ENCODE results near the gene ARHGAP32.

Gene ARHGAP32

DNA sequence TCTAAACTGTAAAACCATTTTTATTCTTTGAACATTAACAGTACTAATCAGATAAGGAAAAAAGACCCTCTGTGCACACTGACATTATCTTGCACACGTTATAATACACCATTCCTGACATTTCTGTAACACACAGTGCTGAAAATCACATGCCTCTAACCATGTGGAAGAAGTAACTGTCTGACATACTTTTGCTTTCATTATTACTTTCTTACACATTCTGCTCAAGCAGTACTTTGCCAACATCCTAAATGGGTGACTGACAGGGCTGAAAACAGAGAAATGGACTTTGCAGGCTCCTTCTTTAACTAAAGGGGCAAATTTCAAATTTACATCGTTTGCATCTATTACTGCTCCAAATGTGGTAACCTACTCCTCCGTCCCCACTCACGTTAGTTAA, 226.6 kb downstream of the ARHGAP32 start:
- Histone ChIP-seq H3K9me3 (ENCODE audit: insufficient read depth, low read length) (no peaks in the 10 kb centered on the region), H3K79me2 (ENCODE audit: insufficient read depth, low read length) (no peaks in the 10 kb centered on the region), H3K4me3 (ENCODE audit: insufficient read depth, low read length, poor library complexity, severe bottlenecking) (no peak overlapping the region), H3K9me2 (replicated peaks; ENCODE audit: insufficient read depth, low read length) (no peaks in the 10 kb centered on the region), H3K36me3 (ENCODE audit: low read length) (no peaks in the 10 kb centered on the region), H2AFZ (ENCODE audit: low read depth, low read length, severe bottlenecking) (no peak overlapping the region), H4K20me1 (ENCODE audit: low read depth, low read length) (no peaks in the 10 kb centered on the region), H3K27me3 (ENCODE audit: low read length) (no peaks in the 10 kb centered on the region), H3K27ac (ENCODE audit: low read depth, low read length) (no peak overlapping the region), H3K9ac (ENCODE audit: low read length) (no peak overlapping the region), H3K4me2 (ENCODE audit: low read depth, low read length, poor library complexity, severe bottlenecking) (no peak overlapping the region), H3F3A (ENCODE audit: insufficient read depth) (no peaks in the 10 kb centered on the region)
- TF ChIP-seq, protein P1, sequence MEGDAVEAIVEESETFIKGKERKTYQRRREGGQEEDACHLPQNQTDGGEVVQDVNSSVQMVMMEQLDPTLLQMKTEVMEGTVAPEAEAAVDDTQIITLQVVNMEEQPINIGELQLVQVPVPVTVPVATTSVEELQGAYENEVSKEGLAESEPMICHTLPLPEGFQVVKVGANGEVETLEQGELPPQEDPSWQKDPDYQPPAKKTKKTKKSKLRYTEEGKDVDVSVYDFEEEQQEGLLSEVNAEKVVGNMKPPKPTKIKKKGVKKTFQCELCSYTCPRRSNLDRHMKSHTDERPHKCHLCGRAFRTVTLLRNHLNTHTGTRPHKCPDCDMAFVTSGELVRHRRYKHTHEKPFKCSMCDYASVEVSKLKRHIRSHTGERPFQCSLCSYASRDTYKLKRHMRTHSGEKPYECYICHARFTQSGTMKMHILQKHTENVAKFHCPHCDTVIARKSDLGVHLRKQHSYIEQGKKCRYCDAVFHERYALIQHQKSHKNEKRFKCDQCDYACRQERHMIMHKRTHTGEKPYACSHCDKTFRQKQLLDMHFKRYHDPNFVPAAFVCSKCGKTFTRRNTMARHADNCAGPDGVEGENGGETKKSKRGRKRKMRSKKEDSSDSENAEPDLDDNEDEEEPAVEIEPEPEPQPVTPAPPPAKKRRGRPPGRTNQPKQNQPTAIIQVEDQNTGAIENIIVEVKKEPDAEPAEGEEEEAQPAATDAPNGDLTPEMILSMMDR (IDR thresholded peaks at IDR 0.05; ENCODE audit: insufficient read depth, low read length, poor library complexity, severe bottlenecking): no peak
- TF ChIP-seq EZH2phosphoT487 (conservative IDR thresholded peaks at IDR 0.05; ENCODE audit: low read length): no peak

DNA sequence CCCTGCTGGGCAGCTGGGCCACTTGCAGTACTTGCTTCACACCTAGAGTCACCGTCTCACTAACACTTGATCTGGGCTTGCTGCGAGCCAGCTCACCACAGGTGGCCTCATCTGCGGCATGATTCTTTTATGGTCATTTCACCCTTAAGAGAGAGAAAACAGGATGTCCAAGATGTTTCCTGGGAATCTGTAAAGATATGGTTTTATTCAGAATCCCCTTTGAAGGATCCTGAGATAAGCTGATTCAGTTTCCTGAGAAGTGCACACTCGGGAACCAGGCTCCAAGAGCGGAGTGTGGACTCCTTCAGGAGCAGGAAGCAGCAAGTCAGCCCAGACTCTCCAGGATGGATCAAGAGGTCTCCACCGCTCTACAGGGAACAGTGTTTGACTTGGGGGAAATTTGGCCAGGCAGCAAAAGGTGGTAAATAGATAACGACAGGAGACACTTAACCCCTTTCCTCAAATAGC, 227.6 kb downstream of the ARHGAP32 start:
- Histone ChIP-seq H3K9ac (ENCODE audit: low read length) (no peak overlapping the region), H3K9me3 (ENCODE audit: insufficient read depth, low read length) (no peaks in the 10 kb centered on the region), H3K4me2 (ENCODE audit: low read depth, low read length, poor library complexity, severe bottlenecking) (no peak overlapping the region), H3K27me3 (ENCODE audit: low read length) (no peaks in the 10 kb centered on the region), H3F3A (ENCODE audit: insufficient read depth) (no peaks in the 10 kb centered on the region), H3K9me2 (replicated peaks; ENCODE audit: insufficient read depth, low read length) (no peaks in the 10 kb centered on the region), H4K20me1 (ENCODE audit: low read depth, low read length) (no peaks in the 10 kb centered on the region), H3K4me3 (ENCODE audit: insufficient read depth, low read length, poor library complexity, severe bottlenecking) (no peak overlapping the region), H3K36me3 (ENCODE audit: low read length) (no peaks in the 10 kb centered on the region), H3K27ac (ENCODE audit: low read depth, low read length) (no peak overlapping the region), H2AFZ (ENCODE audit: low read depth, low read length, severe bottlenecking) (no peak overlapping the region), H3K79me2 (ENCODE audit: insufficient read depth, low read length) (no peaks in the 10 kb centered on the region)
- TF ChIP-seq, protein P1 (IDR thresholded peaks at IDR 0.05; ENCODE audit: insufficient read depth, low read length, poor library complexity, severe bottlenecking): no peak
- TF ChIP-seq EZH2phosphoT487 (conservative IDR thresholded peaks at IDR 0.05; ENCODE audit: low read length): no peak

DNA sequence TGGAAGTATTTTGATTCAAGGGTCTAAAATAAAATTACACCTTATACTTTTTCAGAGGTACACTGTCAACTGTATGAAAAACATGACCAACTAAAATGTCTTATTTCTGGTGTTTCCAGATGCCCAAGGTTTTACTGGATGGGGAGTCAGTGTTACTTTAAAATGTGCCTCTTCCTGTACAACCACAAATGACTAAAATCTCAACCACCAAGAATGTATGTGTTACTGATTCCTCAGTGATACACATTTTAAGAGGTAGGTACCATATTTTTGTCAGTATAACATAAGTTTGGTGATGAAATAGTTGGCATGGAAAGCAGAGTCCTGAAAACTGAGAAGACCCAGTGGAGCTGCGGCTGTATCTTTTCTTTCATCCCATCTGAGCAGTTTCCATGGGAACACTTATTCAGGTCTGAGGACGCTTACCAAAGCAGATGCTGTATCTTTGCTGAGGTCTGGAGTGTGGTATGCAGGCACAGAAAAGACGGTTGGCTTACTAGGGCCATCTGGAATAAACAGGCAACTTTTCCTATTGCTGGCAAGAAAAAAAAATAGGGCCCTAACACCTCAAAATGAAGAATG, 228.3 kb downstream of the ARHGAP32 start:
- H3K36me3 ChIP-seq (ENCODE audit: low read length): no peaks in the 10 kb centered on the region
- no peaks in the 10 kb centered on the region for H3K9me2 ChIP-seq (replicated peaks; ENCODE audit: insufficient read depth, low read length)
- H3K4me2 ChIP-seq (ENCODE audit: low read depth, low read length, poor library complexity, severe bottlenecking): no peak overlapping the region
- no peak overlapping the region for H2AFZ ChIP-seq (ENCODE audit: low read depth, low read length, severe bottlenecking)
- H3K27me3 ChIP-seq (ENCODE audit: low read length): no peaks in the 10 kb centered on the region
- no peaks in the 10 kb centered on the region for H3F3A ChIP-seq (ENCODE audit: insufficient read depth)
- no peak overlapping the region for H3K9ac ChIP-seq (ENCODE audit: low read length)
- TF ChIP-seq, protein P1 (IDR thresholded peaks at IDR 0.05; ENCODE audit: insufficient read depth, low read length, poor library complexity, severe bottlenecking): no peak
- TF ChIP-seq EZH2phosphoT487 (conservative IDR thresholded peaks at IDR 0.05; ENCODE audit: low read length): no peak
- H3K79me2 ChIP-seq (ENCODE audit: insufficient read depth, low read length): no peaks in the 10 kb centered on the region
- no peaks in the 10 kb centered on the region for H4K20me1 ChIP-seq (ENCODE audit: low read depth, low read length)
- no peak overlapping the region for H3K4me3 ChIP-seq (ENCODE audit: insufficient read depth, low read length, poor library complexity, severe bottlenecking)
- H3K9me3 ChIP-seq (ENCODE audit: insufficient read depth, low read length): no peaks in the 10 kb centered on the region
- no peak overlapping the region for H3K27ac ChIP-seq (ENCODE audit: low read depth, low read length)
